GM12891 (cell line): ENCODE data around the gene FOXF2.

Source experiments
- POLR2A ChIP-seq: IDR thresholded peaks from 2 replicates; pipeline ENCODE4 v1.6.1; 2011; ENCODE audit warnings: low read depth, low read length, control low read depth
- POU2F2 ChIP-seq: IDR thresholded peaks from 2 replicates; pipeline ENCODE4 v1.6.1; 2011; ENCODE audit warnings: low read depth, mild to moderate bottlenecking, control low read depth, low read length, moderate library complexity
- TAF1 ChIP-seq: IDR thresholded peaks from 2 replicates; pipeline ENCODE4 v1.6.1; 2011; ENCODE audit warnings: low read depth, low read length, control low read depth

DNA sequence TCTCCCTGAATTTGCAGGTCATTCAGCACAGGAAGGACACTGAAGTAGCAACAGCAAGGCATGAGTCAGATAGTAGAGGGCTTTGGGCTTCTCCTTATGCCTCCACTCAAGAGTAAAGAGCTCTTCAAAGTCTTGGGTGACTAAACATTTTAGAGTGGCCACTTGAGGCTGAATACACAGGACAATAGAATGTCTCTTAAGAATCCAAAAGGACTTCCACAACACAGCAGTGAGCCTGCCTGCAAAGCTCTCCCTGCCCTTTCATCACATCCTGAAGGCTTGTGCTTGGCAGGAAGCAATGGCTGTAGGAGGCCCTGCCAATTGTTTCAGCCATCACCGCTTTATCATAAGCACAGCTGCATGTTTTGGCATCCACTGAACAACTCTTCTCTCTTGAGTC, 40.7 kb upstream of the FOXF2 start:
- TF ChIP-seq POLR2A (no peak), POU2F2 (no peak), TAF1 (no peak)
